Germinal center (tissue), 1 donor: ENCODE measurements around the gene MOB1B.
A peak's percentile ranks its signal among the peaks of the same experiment; 100 is the strongest.
"Not testable (repeated sequence)": the region's sequence is repeated elsewhere in the genome, so short reads cannot be mapped to it uniquely, and the experiment has no call there.

Experiments
- DNase-seq: peaks from one replicate; pipeline ENCODE4 v3.0.0; 2012; ENCODE audit warnings: mixed read lengths, low spot score

Gene MOB1B

GRCh38 chr4:70901984-70902576, at the start of gene MOB1B:
Gene MOB1B (plus strand): TSS chr4:70902369. CDS start chr4:70902537, 168 bp downstream.
- DNase-seq: peak; percentile 91

- DNase-seq: no peak
Observed at GRCh38 chr4:70855464-70855863, 46.7 kb upstream of the MOB1B start.

- DNase-seq: no peak
Observed at GRCh38 chr4:70858454-70858853, 43.7 kb upstream of the MOB1B start.

- no peak for DNase-seq
Observed at GRCh38 chr4:70859066-70859465, 43.1 kb upstream of the MOB1B start.

- DNase-seq: no peak
Observed at GRCh38 chr4:70863099-70863790, 38.9 kb upstream of the MOB1B start.

GRCh38 chr4:70868778-70869177, 33.4 kb upstream of the MOB1B start:
- no peak for DNase-seq

- no peak for DNase-seq
Observed at GRCh38 chr4:70873216-70873615, 29.0 kb upstream of the MOB1B start.

GRCh38 chr4:70874268-70875156, 27.7 kb upstream of the MOB1B start:
- peak; percentile 54 for DNase-seq

- no peak for DNase-seq
Observed at GRCh38 chr4:70877556-70877955, 24.6 kb upstream of the MOB1B start.

- no peak for DNase-seq
Observed at GRCh38 chr4:70880739-70881138, 21.4 kb upstream of the MOB1B start.

- DNase-seq: no peak
Observed at GRCh38 chr4:70885174-70885573, 17.0 kb upstream of the MOB1B start.

- DNase-seq: no peak
Observed at GRCh38 chr4:70892086-70892769, 9.9 kb upstream of the MOB1B start.

GRCh38 chr4:70893790-70894189, 8.4 kb upstream of the MOB1B start:
- no peak for DNase-seq

GRCh38 chr4:70895405-70895804, 6.8 kb upstream of the MOB1B start:
- no peak for DNase-seq

GRCh38 chr4:70895811-70896491, 6.2 kb upstream of the MOB1B start:
- DNase-seq: no peak

GRCh38 chr4:70898581-70898980, 3.6 kb upstream of the MOB1B start:
- not testable (repeated sequence) for DNase-seq

- no peak for DNase-seq
Observed at GRCh38 chr4:70901607-70901983, 574 bp upstream of the MOB1B start.

GRCh38 chr4:70902577-70903290, 565 bp downstream of the MOB1B start:
- peak; percentile 63 for DNase-seq

- no peak for DNase-seq
Observed at GRCh38 chr4:70903291-70903603, 1.1 kb downstream of the MOB1B start.

- DNase-seq: peak; percentile 44
Observed at GRCh38 chr4:70908993-70909556, 6.9 kb downstream of the MOB1B start.

GRCh38 chr4:70914000-70914399, 11.8 kb downstream of the MOB1B start:
- no peak for DNase-seq
